Measurements from ENCODE around the gene C6orf15.
A peak's percentile ranks its signal among the peaks of the same experiment; 100 is the strongest.
"Not testable (repeated sequence)": the region's sequence is repeated elsewhere in the genome, so short reads cannot be mapped to it uniquely, and the experiment has no call there.

The C6orf15 gene

GRCh38 chr6:31098449-31098938, 13.9 kb downstream of the C6orf15 start:
- DNase-seq, result no peak

- no peak for DNase-seq
Observed at GRCh38 chr6:31096656-31097055, 15.7 kb downstream of the C6orf15 start.

GRCh38 chr6:31096215-31096614, 16.2 kb downstream of the C6orf15 start:
- no peak for DNase-seq

- DNase-seq, result peak in 1 of 2 experiments; percentile 16
Observed at GRCh38 chr6:31094389-31094881, 17.9 kb downstream of the C6orf15 start.

- DNase-seq, result no peak
Observed at GRCh38 chr6:31092769-31093505, 19.4 kb downstream of the C6orf15 start.

- DNase-seq, result no peak
Observed at GRCh38 chr6:31092238-31092637, 20.1 kb downstream of the C6orf15 start.

- no peak for DNase-seq
Observed at GRCh38 chr6:31091680-31092079, 20.7 kb downstream of the C6orf15 start.

GRCh38 chr6:31090973-31091364, 21.4 kb downstream of the C6orf15 start:
- DNase-seq, result no peak

GRCh38 chr6:31090275-31090972, 22.0 kb downstream of the C6orf15 start:
- DNase-seq, result no peak

- peak; percentile 91 to 94 for DNase-seq
Observed at GRCh38 chr6:31087494-31088089, 24.8 kb downstream of the C6orf15 start.

GRCh38 chr6:31086788-31087440, 25.5 kb downstream of the C6orf15 start:
- DNase-seq, result no peak

- DNase-seq, result peak; percentile 16 to 24
Observed at GRCh38 chr6:31083742-31084354, 28.5 kb downstream of the C6orf15 start.

GRCh38 chr6:31081872-31082271, 30.5 kb downstream of the C6orf15 start:
- no peak for DNase-seq

GRCh38 chr6:31079656-31080261, 32.6 kb downstream of the C6orf15 start:
- peak; percentile 63 to 66 for DNase-seq

GRCh38 chr6:31076611-31077010, 35.8 kb downstream of the C6orf15 start:
- DNase-seq, result no peak

- DNase-seq, result no peak
Observed at GRCh38 chr6:31075528-31075927, 36.8 kb downstream of the C6orf15 start.

- DNase-seq, result no peak
Observed at GRCh38 chr6:31074401-31074800, 38.0 kb downstream of the C6orf15 start.

- DNase-seq, result no peak
Observed at GRCh38 chr6:31070711-31071197, 41.6 kb downstream of the C6orf15 start.

- peak; percentile 68 to 69 for DNase-seq
Observed at GRCh38 chr6:31068669-31069340, 43.6 kb downstream of the C6orf15 start.

- not testable (repeated sequence) for DNase-seq
Observed at GRCh38 chr6:31067891-31068668, 44.3 kb downstream of the C6orf15 start.

GRCh38 chr6:31067028-31067427, 45.3 kb downstream of the C6orf15 start:
- DNase-seq, result not testable (repeated sequence)

Data from activated CD4-positive, alpha-beta T cell treated with anti-CD3 and anti-CD28 coated beads, Interleukin-2, amount 50 U/mL, for 4 hours (primary cell).